ENCODE data around the gene ASGR1.

The ASGR1 gene

GRCh38 chr17:7216242-7217112 lies 37.3 kb upstream of the ASGR1 start:
- no peak for DNase-seq (ENCODE audit: low spot score)

- DNase-seq (ENCODE audit: low spot score): no peak
Observed at GRCh38 chr17:7215652-7216180, 36.5 kb upstream of the ASGR1 start.

GRCh38 chr17:7215136-7215638 lies 36.0 kb upstream of the ASGR1 start:
- DNase-seq (ENCODE audit: low spot score): no peak

GRCh38 chr17:7214300-7215135 lies 35.3 kb upstream of the ASGR1 start:
- DNase-seq (ENCODE audit: low spot score): peak; percentile 95

- DNase-seq (ENCODE audit: low spot score): peak; percentile 60
Observed at GRCh38 chr17:7213895-7214299, 34.7 kb upstream of the ASGR1 start.

- DNase-seq (ENCODE audit: low spot score): no peak
Observed at GRCh38 chr17:7211491-7212273, 32.5 kb upstream of the ASGR1 start.

GRCh38 chr17:7208754-7209460 lies 29.7 kb upstream of the ASGR1 start:
- DNase-seq (ENCODE audit: low spot score): no peak

GRCh38 chr17:7208027-7208571 lies 28.9 kb upstream of the ASGR1 start:
- no peak for DNase-seq (ENCODE audit: low spot score)

- no peak for DNase-seq (ENCODE audit: low spot score)
Observed at GRCh38 chr17:7207120-7208001, 28.2 kb upstream of the ASGR1 start.

- no peak for DNase-seq (ENCODE audit: low spot score)
Observed at GRCh38 chr17:7205561-7205960, 26.4 kb upstream of the ASGR1 start.

GRCh38 chr17:7204828-7205461 lies 25.8 kb upstream of the ASGR1 start:
- DNase-seq (ENCODE audit: low spot score): peak; percentile 89

GRCh38 chr17:7204336-7204735 lies 25.2 kb upstream of the ASGR1 start:
- no peak for DNase-seq (ENCODE audit: low spot score)

GRCh38 chr17:7203391-7203790 lies 24.2 kb upstream of the ASGR1 start:
- no peak for DNase-seq (ENCODE audit: low spot score)

- no peak for DNase-seq (ENCODE audit: low spot score)
Observed at GRCh38 chr17:7196651-7197401, 17.7 kb upstream of the ASGR1 start.

GRCh38 chr17:7195971-7196370 lies 16.8 kb upstream of the ASGR1 start:
- no peak for DNase-seq (ENCODE audit: low spot score)

GRCh38 chr17:7192271-7192937 lies 13.2 kb upstream of the ASGR1 start:
- DNase-seq (ENCODE audit: low spot score): no peak

- DNase-seq (ENCODE audit: low spot score): peak; percentile 56
Observed at GRCh38 chr17:7191571-7192270, 12.6 kb upstream of the ASGR1 start.
